SK-N-SH (cell line): ENCODE results near the gene C3orf22. TPM values are rescaled to one million over a fixed set of nuclear protein-coding genes. Genes with fewer than 3 reads are reported as not detected.

Experiments used
- CTCF ChIA-PET: fragments of 300-600, 350-600 bp; formaldehyde crosslinking; extraction: SDS; loops from one replicate; lab custom pipeline; 2021; lab: Yijun Ruan, JAX
- POLR2A ChIA-PET: fragments of 350-600 bp; sonication (Branson Sonifier 250); formaldehyde crosslinking; extraction: SDS; loops from one replicate; lab custom pipeline; 2020; ENCODE audit warnings: antibody characterized with exemption, inconsistent platforms; lab: Yijun Ruan, JAX
- DNase-seq: peaks from one replicate; pipeline ENCODE4 v3.0.0; 2012
- H2AFZ ChIP-seq: fragments of 200-600 bp; sonication (generic); 2 replicates; pipeline ENCODE4 v1.8.1; 2016; ENCODE audit warnings: antibody characterized with exemption, mild to moderate bottlenecking, low read depth
- H3F3A ChIP-seq: fragments of 200-600 bp; sonication (generic); replicated peaks from 2 replicates; pipeline ENCODE3; 2016; ENCODE audit warnings: antibody characterized with exemption, mild to moderate bottlenecking; ENCODE audit not compliant: insufficient read depth
- H3K27ac ChIP-seq, 2 experiments: fragments of 200-500 bp in 1 of 2; fragments of 200-600 bp in 1 of 2; sonication (Bioruptor generic) in 1 of 2; sonication (generic), shearing (Covaris generic) in 1 of 2; 2 replicates each; pipeline versions ENCODE4 v1.5.1 to v1.6.1; 2014 to 2016; ENCODE audit warnings: low read depth in 2 of 2, inconsistent platforms in 1 of 2, low read length in 1 of 2, mild to moderate bottlenecking in 1 of 2, mixed read lengths in 1 of 2
- H3K27me3 ChIP-seq: fragments of 200-600 bp; sonication (generic), shearing (Covaris generic); 2 replicates; pipeline ENCODE4 v1.6.1; 2016; ENCODE audit warnings: mixed run types; ENCODE audit not compliant: insufficient read depth
- H3K36me3 ChIP-seq, 2 experiments: fragments of 200-500 bp in 1 of 2; fragments of 200-600 bp in 1 of 2; sonication (Bioruptor generic) in 1 of 2; sonication (generic) in 1 of 2; replicated peaks in 1 of 2; 2 replicates each; pipeline versions ENCODE3 to v1.5.1; 2014 to 2016; ENCODE audit warnings: low read length in 1 of 2, mild to moderate bottlenecking in 1 of 2; ENCODE audit not compliant: insufficient read depth in 2 of 2, control insufficient read depth in 1 of 2
- H3K4me1 ChIP-seq, 2 experiments: fragments of 200-500 bp in 1 of 2; fragments of 200-600 bp in 1 of 2; sonication (Bioruptor generic) in 1 of 2; sonication (generic), shearing (Covaris generic) in 1 of 2; 2 replicates each; pipeline versions ENCODE4 v1.5.1 to v1.6.1; 2014 to 2016; ENCODE audit warnings: low read depth in 1 of 2, low read length in 1 of 2, mixed run types in 1 of 2; ENCODE audit not compliant: insufficient read depth in 2 of 2, control insufficient read depth in 1 of 2
- H3K4me2 ChIP-seq: fragments of 200-600 bp; sonication (generic), shearing (Covaris generic); 2 replicates; pipeline ENCODE4 v1.6.1; 2017; ENCODE audit warnings: mixed run types
- H3K4me3 ChIP-seq, 2 experiments: fragments of 200-500 bp in 1 of 2; fragments of 200-600 bp in 1 of 2; sonication (Bioruptor generic) in 1 of 2; sonication (generic), shearing (Covaris generic) in 1 of 2; 2 replicates each; pipeline versions ENCODE4 v1.5.1 to v1.8.1; 2014 to 2016; ENCODE audit warnings: low read depth in 2 of 2, inconsistent platforms in 1 of 2, low read length in 1 of 2, mild to moderate bottlenecking in 1 of 2, mixed read lengths in 1 of 2, moderate library complexity in 1 of 2
- H3K79me2 ChIP-seq: fragments of 200-600 bp; sonication (generic); 2 replicates; pipeline ENCODE4 v1.8.1; 2017; ENCODE audit warnings: mild to moderate bottlenecking; ENCODE audit not compliant: insufficient read depth
- H3K9ac ChIP-seq: fragments of 200-600 bp; sonication (generic); 2 replicates; pipeline ENCODE4 v1.6.1; 2017; ENCODE audit warnings: mixed run types
- H3K9me2 ChIP-seq: fragments of 200-600 bp; sonication (generic); 2 replicates; pipeline ENCODE4 v1.6.1; 2017; ENCODE audit warnings: mixed run types
- H3K9me3 ChIP-seq: fragments of 200-600 bp; sonication (generic); 2 replicates; pipeline ENCODE4 v1.6.1; 2017; ENCODE audit warnings: mixed run types, mild to moderate bottlenecking, moderate library complexity
- H4K20me1 ChIP-seq: fragments of 200-600 bp; sonication (generic); 2 replicates; pipeline ENCODE4 v1.6.1; 2017; ENCODE audit warnings: mild to moderate bottlenecking, mixed run types; ENCODE audit not compliant: insufficient read depth
- ELF1 ChIP-seq: IDR thresholded peaks from 2 replicates; pipeline ENCODE4 v1.4.0; 2012
- EP300 ChIP-seq, 2 experiments: IDR thresholded peaks; 2 replicates each; pipeline versions ENCODE4 v1.4.0 to v1.6.1; 2012; ENCODE audit warnings: borderline replicate concordance in 1 of 2, low read depth in 1 of 2, low read length in 1 of 2
- IRF3 ChIP-seq: fragments of 150-350 bp; IDR thresholded peaks from 2 replicates; pipeline ENCODE4 v1.6.1; 2016; ENCODE audit warnings: mild to moderate bottlenecking, low read depth, low read length
- MAX ChIP-seq: IDR thresholded peaks from 2 replicates; pipeline ENCODE4 v1.4.0; 2012; ENCODE audit warnings: low read depth
- RCOR1 ChIP-seq: fragments of 150-350 bp; IDR thresholded peaks from 2 replicates; pipeline ENCODE4 v1.6.1; 2017; ENCODE audit warnings: antibody characterized with exemption, low read length
- REST ChIP-seq: IDR thresholded peaks from 2 replicates; pipeline ENCODE4 v1.6.1; 2012; ENCODE audit warnings: mild to moderate bottlenecking, low read depth, low read length, moderate library complexity
- RFX5 ChIP-seq: IDR thresholded peaks from 2 replicates; pipeline ENCODE4 v1.6.1; 2012; ENCODE audit warnings: mild to moderate bottlenecking, improper control_type of control experiment, low read length
- SIN3A ChIP-seq: IDR thresholded peaks from 2 replicates; pipeline ENCODE4 v1.6.1; 2012; ENCODE audit warnings: low read depth, mild to moderate bottlenecking, low read length, moderate library complexity, borderline replicate concordance
- SMC3 ChIP-seq: IDR thresholded peaks from 2 replicates; pipeline ENCODE4 v1.6.1; 2012; ENCODE audit warnings: low read depth, low read length, improper control_type of control experiment
- TCF12 ChIP-seq: IDR thresholded peaks from 2 replicates; pipeline ENCODE4 v1.4.0; 2012
- TEAD4 ChIP-seq: IDR thresholded peaks from 2 replicates; pipeline ENCODE4 v1.4.0; 2012; ENCODE audit warnings: mild to moderate bottlenecking, borderline replicate concordance; ENCODE audit not compliant: insufficient read depth
- USF1 ChIP-seq: IDR thresholded peaks from 2 replicates; pipeline ENCODE4 v1.4.0; 2012; ENCODE audit warnings: low read depth, borderline replicate concordance
- USF2 ChIP-seq: fragments of 150-350 bp; IDR thresholded peaks from 2 replicates; pipeline ENCODE4 v1.6.1; 2017; ENCODE audit warnings: antibody characterized with exemption, low read length, low read depth, borderline replicate concordance
- WGBS: methylation state at CpG from one replicate; pipeline ENCODE4 v1.1.6; 2017; ENCODE audit warnings: low lambda C conversion rate; 5-methylcytosine and 5-hydroxymethylcytosine counted together
- polyA plus RNA-seq, 3 experiments: library from polyadenylated mRNA; depleted of rRNA; stranded (reverse); fragments of >200 nt; gene quantifications; 2 replicates each; pipeline ENCODE4 v1.2.3, GENCODE V29; 2012

Gene C3orf22
- polyA plus RNA-seq, 1 of the 3 experiments (the other 2 are of a cell fraction): not detected

- no peak overlapping the region for H3K9ac ChIP-seq
- 89% methylated on average over 8 of the region's 9 CpGs for WGBS
- TF ChIP-seq MAX: no peak
- no peak for TF ChIP-seq USF1
- no peak for TF ChIP-seq ELF1
- TF ChIP-seq EP300 (IDR thresholded peaks at IDR 0.05; ENCODE audit: borderline replicate concordance in 1 of 2, low read depth in 1 of 2, low read length in 1 of 2): no peak
- ChIA-PET POLR2A (no interaction called here), CTCF (interaction anchor here (0.6 to 1.5 kb wide), 2 partner anchors 38 to 144 kb away, joined by 3 to 4 read pairs; no protein-coding TSS in a partner anchor)
- H3K9me3 ChIP-seq: no peaks in the 10 kb centered on the region
- H3K4me2 ChIP-seq: no peak overlapping the region
- H2AFZ ChIP-seq: no peak overlapping the region
- no peaks in the 10 kb centered on the region for H3K79me2 ChIP-seq
- no peak overlapping the region for H3K4me3 ChIP-seq
- H3F3A ChIP-seq: no peaks in the 10 kb centered on the region
- H4K20me1 ChIP-seq: no peaks in the 10 kb centered on the region
- no peaks in the 10 kb centered on the region for H3K9me2 ChIP-seq
- no peak overlapping the region for H3K27ac ChIP-seq
- no peaks in the 10 kb centered on the region for H3K36me3 ChIP-seq
- DNase-seq: no peak
- H3K4me1 ChIP-seq: peaks cover 0 to 9% of the 10 kb centered on the region in 2 experiments; a peak in 1 of 4 replicates
- H3K27me3 ChIP-seq: no peaks in the 10 kb centered on the region
These were observed 41.8 kb downstream of the C3orf22 start for GRCh38 chr3:126516936-126517290.

GRCh38 chr3:126516152-126516935 is 42.4 kb downstream of the C3orf22 start:
- H3K4me3 ChIP-seq: no peak overlapping the region
- no peaks in the 10 kb centered on the region for H3K36me3 ChIP-seq
- H3K79me2 ChIP-seq: no peaks in the 10 kb centered on the region
- DNase-seq: no peak
- no peaks in the 10 kb centered on the region for H3F3A ChIP-seq
- POLR2A ChIA-PET: no interaction called here
- no peak overlapping the region for H3K27ac ChIP-seq
- 71% methylated on average over 6 of the region's 6 CpGs for WGBS
- no peaks in the 10 kb centered on the region for H4K20me1 ChIP-seq
- TF ChIP-seq RFX5 (no peak), TCF12 (no peak), TEAD4 (no peak), IRF3 (no peak), REST (no peak), SIN3A (no peak), RCOR1 (no peak), USF2 (no peak), SMC3 (no peak)
- CTCF ChIA-PET: interaction anchor here (0.6 kb wide), 1 partner anchor 38 kb away, joined by 3 read pairs; no protein-coding TSS in a partner anchor
- no peaks in the 10 kb centered on the region for H3K9me2 ChIP-seq
- no peaks in the 10 kb centered on the region for H3K9me3 ChIP-seq
- H3K27me3 ChIP-seq: no peaks in the 10 kb centered on the region
- H3K9ac ChIP-seq: no peak overlapping the region
- no peak overlapping the region for H3K4me2 ChIP-seq
- H2AFZ ChIP-seq: no peak overlapping the region
- peaks cover 0 to 4% of the 10 kb centered on the region in 2 experiments; a peak in 1 of 4 replicates for H3K4me1 ChIP-seq
